Embryonic facial prominence (tissue), 1 donor: ENCODE data around the gene DNAJC18.

Source experiments
- DNase-seq: peaks from one replicate; pipeline ENCODE4 v3.0.0-alpha.2; 2016; ENCODE audit errors: extremely low spot score

Gene DNAJC18

DNA sequence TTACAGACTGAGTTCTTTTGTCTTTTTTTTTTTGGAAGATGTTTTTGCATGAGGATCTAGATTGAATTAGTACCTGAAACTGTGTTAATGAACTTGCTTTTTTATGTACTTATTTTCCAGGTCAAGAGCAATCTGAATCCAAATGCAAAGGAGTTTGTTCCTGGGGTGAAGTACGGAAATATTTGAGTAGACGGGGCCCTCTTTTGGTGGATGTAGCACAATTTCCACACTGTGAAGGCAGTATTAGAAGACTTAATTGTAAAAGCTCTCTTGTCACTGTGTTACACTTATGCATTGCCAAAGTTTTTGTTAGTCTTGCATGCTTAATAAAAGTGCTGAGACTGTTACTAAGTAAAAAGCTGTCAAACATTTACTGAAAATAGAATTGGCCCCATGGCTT lies 70.7 kb downstream of the DNAJC18 start:
- no peak for DNase-seq

GRCh38 chr5:139364466-139364865 lies 74.9 kb downstream of the DNAJC18 start:
- no peak for DNase-seq

GRCh38 chr5:139363937-139364336 lies 75.4 kb downstream of the DNAJC18 start:
- DNase-seq = no peak

GRCh38 chr5:139361835-139362429 lies 77.4 kb downstream of the DNAJC18 start:
- DNase-seq = no peak

DNA sequence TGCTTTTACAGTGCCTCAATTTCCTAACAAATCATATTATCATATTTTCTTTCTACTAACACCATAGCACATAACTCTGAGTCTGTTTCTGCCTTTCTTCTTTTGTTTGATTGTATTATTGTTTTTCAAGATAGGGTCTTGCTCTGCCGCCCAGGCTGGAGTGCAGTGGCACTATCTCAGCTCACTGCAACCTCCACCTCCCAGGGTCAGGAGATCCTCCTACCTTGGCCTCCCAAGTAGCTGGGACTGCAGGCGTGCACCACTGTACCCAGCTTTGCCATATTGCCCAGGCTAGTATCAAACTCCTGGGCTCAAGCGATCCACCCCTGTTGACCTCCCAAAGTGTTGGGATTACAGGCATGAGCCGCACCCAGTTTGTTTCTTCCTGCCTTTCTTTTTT lies 78.9 kb downstream of the DNAJC18 start:
- DNase-seq = no peak
